Effector memory CD8-positive, alpha-beta T cell (primary cell): ENCODE data around the gene TYW1.
"Not testable (repeated sequence)": the region's sequence is repeated elsewhere in the genome, so short reads cannot be mapped to it uniquely, and the experiment has no call there.

Experiments used
- ATAC-seq: fragments of 150-1000 bp; cut with Tn5 transposase; replicated peaks from 2 replicates; pipeline ENCODE4 v1.10.0; 2021; ENCODE audit warnings: mild to moderate bottlenecking, moderate library complexity
- DNase-seq, 3 experiments: peaks; one replicate each; pipeline ENCODE4 v3.0.0; 2021
- H3K27ac Mint-ChIP-seq, 2 donors: one replicate each; pipeline ENCODE4 v1.8.0; 2022; ENCODE audit warnings: mild to moderate bottlenecking in 2 of 2, mixed read lengths in 2 of 2, moderate library complexity in 2 of 2
- H3K27me3 Mint-ChIP-seq, 2 donors: one replicate each; pipeline ENCODE4 v1.8.0; 2022; ENCODE audit warnings: mixed read lengths in 2 of 2
- H3K36me3 Mint-ChIP-seq: one replicate; pipeline ENCODE4 v1.8.0; 2022; ENCODE audit warnings: mild to moderate bottlenecking, moderate library complexity, mixed read lengths; ENCODE audit not compliant: insufficient read depth
- H3K4me1 Mint-ChIP-seq, 2 donors: one replicate each; pipeline ENCODE4 v1.8.0; 2022; ENCODE audit warnings: low read depth in 2 of 2, mixed read lengths in 2 of 2
- H3K4me3 Mint-ChIP-seq, 2 donors: one replicate each; pipeline ENCODE4 v1.8.0; 2022; ENCODE audit warnings: mild to moderate bottlenecking in 2 of 2, mixed read lengths in 2 of 2, moderate library complexity in 2 of 2
- H3K9me3 Mint-ChIP-seq, 2 donors: one replicate each; pipeline ENCODE4 v1.8.0; 2022; ENCODE audit warnings: mixed read lengths in 2 of 2

Gene TYW1

GRCh38 chr7:67042781-67043558 lies 46.3 kb downstream of the TYW1 start:
- not testable (repeated sequence) for H3K36me3 Mint-ChIP-seq, ATAC-seq, H3K27me3 Mint-ChIP-seq, DNase-seq, H3K9me3 Mint-ChIP-seq, H3K4me3 Mint-ChIP-seq
- Mint-ChIP-seq H3K27ac (peak overlapping the region; percentile 1 to 4), H3K4me1 (peaks cover 6 to 15% of the 10 kb centered on the region in 2 donors)

DNA sequence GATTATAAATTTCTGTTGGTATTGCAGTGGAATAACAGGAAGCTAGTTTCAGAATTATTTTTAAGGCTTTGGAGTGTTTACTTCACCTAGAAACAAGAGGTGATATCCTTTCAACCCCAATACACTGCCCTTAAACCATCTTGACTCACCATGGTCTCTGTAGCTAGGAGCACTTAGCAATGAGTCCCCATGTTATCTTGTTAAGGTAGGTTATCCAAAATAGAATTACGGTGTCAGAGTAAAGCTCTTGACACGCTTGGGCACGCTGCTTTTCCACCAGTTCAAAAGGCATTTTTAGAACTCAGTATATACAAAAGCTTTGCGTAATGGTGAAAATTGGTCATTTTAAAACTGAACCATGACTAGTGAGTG lies 46.9 kb downstream of the TYW1 start:
- H3K9me3 Mint-ChIP-seq, ATAC-seq, DNase-seq, H3K27ac Mint-ChIP-seq, H3K27me3 Mint-ChIP-seq, H3K4me3 Mint-ChIP-seq, H3K36me3 Mint-ChIP-seq: not testable (repeated sequence)
- peaks cover 6 to 15% of the 10 kb centered on the region in 2 donors for H3K4me1 Mint-ChIP-seq

DNA sequence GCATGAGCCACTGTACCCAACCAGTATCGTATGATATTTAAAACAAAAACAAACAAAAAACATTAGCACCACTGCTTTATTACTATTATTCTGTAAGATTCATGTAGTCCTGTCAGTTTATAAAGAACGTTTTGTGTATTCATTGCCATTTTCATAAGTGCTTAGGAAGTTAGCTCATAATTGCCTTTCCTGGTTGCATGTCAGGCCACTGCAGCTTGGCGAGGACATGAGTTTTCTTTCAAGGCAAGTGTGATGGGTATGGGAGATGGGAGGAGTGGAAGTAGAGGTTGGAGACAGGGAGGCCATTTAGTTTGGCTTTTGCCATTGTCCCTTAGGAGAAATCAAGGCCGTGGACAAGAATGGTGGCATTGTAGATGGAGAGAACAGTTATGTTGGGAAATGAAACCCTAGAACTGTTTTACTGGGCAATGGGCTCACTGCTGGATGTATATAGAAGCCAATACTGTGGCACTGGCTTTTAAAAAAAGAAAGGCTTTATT lies 48.9 kb downstream of the TYW1 start:
- peaks cover 11% of the 10 kb centered on the region for H3K36me3 Mint-ChIP-seq
- H3K9me3 Mint-ChIP-seq: no peaks in the 10 kb centered on the region
- no peaks in the 10 kb centered on the region for H3K27me3 Mint-ChIP-seq
- ATAC-seq (no peak), DNase-seq (no peak)
- no peak overlapping the region for H3K4me3 Mint-ChIP-seq
- H3K4me1 Mint-ChIP-seq: peaks cover 14 to 25% of the 10 kb centered on the region in 2 donors
- peak overlapping the region in 1 of 2 donors; percentile 44 for H3K27ac Mint-ChIP-seq

DNA sequence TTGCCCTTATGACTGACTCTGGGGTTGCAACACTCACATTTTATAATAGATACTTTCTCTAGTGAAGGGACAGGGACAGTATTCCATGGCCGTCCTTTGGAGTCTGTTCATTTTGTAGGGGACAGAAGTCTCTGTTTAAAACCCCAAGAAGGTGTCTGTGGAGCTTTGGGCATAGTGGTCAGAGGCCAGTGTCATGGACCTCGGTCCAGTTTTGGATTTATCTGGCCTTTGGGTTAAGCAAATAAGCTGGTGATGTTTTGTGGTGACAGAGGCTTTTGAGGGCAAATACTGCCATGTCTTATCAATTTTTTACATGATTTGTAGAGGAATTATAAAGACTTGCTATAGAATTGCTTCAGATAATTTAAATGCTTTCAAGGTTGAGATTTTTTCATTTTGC lies 50.2 kb downstream of the TYW1 start:
- H3K9me3 Mint-ChIP-seq, H3K27me3 Mint-ChIP-seq, H3K4me3 Mint-ChIP-seq, ATAC-seq, DNase-seq: not testable (repeated sequence)
- H3K27ac Mint-ChIP-seq: peak overlapping the region; percentile 2 to 27
- H3K36me3 Mint-ChIP-seq: peaks cover 23% of the 10 kb centered on the region
- H3K4me1 Mint-ChIP-seq: peaks cover 18 to 33% of the 10 kb centered on the region in 2 donors

DNA sequence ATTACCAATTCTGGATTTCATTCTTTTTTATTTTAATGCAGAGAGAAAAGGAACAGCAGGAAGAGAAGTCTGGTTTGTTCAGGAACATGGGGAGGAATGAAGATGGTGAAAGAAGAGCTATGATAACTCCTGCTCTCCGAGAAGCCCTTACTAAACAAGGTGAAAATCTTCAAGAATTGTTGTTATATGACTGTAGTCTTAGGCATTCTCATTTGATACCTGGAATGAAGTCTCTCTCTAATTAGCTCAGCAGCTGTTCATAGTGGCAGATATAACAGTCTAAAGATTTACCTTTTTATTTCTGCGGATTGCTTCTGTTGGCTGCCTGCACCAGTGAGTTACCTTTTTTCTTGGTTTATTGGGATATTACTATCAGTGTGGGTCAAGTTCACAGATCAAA lies 53.3 kb downstream of the TYW1 start:
- not testable (repeated sequence) for H3K9me3 Mint-ChIP-seq, H3K27me3 Mint-ChIP-seq, H3K4me3 Mint-ChIP-seq, ATAC-seq, DNase-seq
- Mint-ChIP-seq H3K4me1 (peaks cover 20 to 38% of the 10 kb centered on the region in 2 donors), H3K36me3 (peaks cover 43% of the 10 kb centered on the region), H3K27ac (peak overlapping the region in 1 of 2 donors; percentile 52)

- not testable (repeated sequence) for ATAC-seq, H3K27me3 Mint-ChIP-seq, DNase-seq, H3K9me3 Mint-ChIP-seq, H3K4me3 Mint-ChIP-seq, H3K27ac Mint-ChIP-seq
- peaks cover 16 to 34% of the 10 kb centered on the region in 2 donors for H3K4me1 Mint-ChIP-seq
- H3K36me3 Mint-ChIP-seq: peaks cover 52% of the 10 kb centered on the region
These were observed 55.5 kb downstream of the TYW1 start for GRCh38 chr7:67052161-67052560.

GRCh38 chr7:67056683-67057082 lies 60.0 kb downstream of the TYW1 start:
- Mint-ChIP-seq H3K4me3 (no peak overlapping the region), H3K27me3 (no peaks in the 10 kb centered on the region), H3K27ac (no peak overlapping the region), H3K4me1 (peaks cover 5 to 16% of the 10 kb centered on the region in 2 donors), H3K9me3 (no peaks in the 10 kb centered on the region), H3K36me3 (peaks cover 60% of the 10 kb centered on the region)
- no peak for DNase-seq
- ATAC-seq: no peak

- DNase-seq, H3K9me3 Mint-ChIP-seq, H3K27ac Mint-ChIP-seq, H3K27me3 Mint-ChIP-seq, H3K4me1 Mint-ChIP-seq, ATAC-seq, H3K4me3 Mint-ChIP-seq: not testable (repeated sequence)
- peaks cover 48% of the 10 kb centered on the region for H3K36me3 Mint-ChIP-seq
These were observed 64.7 kb downstream of the TYW1 start for GRCh38 chr7:67061321-67061720.

DNA sequence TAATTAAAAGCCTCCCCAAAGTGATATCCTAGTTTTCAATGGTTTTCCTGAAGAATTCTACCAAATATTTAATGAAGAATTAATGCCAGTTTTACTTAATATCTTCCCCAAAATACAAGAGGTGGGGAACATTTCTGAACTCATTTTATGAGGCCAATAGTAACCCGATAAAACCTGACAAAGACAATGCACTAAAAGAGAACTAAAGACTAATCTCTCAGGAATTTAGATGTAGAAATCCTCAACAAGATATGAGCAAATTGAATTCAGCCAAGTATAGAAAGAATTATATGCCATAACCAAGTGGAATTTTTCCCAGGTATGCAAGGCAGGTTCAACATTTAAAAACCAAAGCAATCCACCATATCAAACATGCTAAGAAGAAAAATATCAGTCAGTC lies 66.2 kb downstream of the TYW1 start:
- peaks cover 39% of the 10 kb centered on the region for H3K36me3 Mint-ChIP-seq
- not testable (repeated sequence) for H3K4me3 Mint-ChIP-seq, H3K27ac Mint-ChIP-seq, H3K4me1 Mint-ChIP-seq, DNase-seq, ATAC-seq, H3K9me3 Mint-ChIP-seq, H3K27me3 Mint-ChIP-seq

DNA sequence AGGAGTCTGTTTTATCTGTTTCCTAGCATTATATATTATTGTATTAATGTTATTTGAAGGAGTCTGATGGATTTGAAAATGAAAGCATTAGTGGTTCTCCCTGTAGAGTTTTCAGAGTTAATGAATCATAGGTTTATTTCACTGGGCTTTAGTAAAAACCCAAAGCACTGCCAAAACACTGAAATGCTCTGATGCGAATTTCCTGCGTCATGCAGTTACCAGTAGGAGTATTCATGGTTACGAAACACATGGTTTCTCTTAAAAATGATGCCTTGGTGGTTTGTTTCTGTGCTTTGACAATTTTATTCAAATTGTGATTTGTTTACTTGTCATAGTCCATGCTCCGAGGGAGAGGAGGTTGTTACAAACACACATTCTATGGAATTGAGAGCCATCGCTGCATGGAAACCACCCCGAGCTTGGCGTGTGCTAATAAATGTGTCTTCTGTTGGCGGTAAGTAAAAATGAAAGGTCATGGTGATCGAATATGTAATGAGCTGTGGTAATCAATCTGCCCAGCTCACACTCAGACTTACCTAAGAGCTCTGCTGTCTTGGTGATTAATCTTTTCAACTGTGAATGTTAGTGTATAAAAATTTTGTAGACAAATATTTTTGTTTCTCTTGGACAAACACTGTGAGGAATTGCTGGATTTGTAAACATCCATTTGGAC lies 70.5 kb downstream of the TYW1 start:
- H3K4me3 Mint-ChIP-seq, ATAC-seq, H3K9me3 Mint-ChIP-seq, H3K27me3 Mint-ChIP-seq, H3K4me1 Mint-ChIP-seq, DNase-seq: not testable (repeated sequence)
- Mint-ChIP-seq H3K36me3 (peaks cover 46% of the 10 kb centered on the region), H3K27ac (peak overlapping the region in 1 of 2 donors; percentile 36)

DNA sequence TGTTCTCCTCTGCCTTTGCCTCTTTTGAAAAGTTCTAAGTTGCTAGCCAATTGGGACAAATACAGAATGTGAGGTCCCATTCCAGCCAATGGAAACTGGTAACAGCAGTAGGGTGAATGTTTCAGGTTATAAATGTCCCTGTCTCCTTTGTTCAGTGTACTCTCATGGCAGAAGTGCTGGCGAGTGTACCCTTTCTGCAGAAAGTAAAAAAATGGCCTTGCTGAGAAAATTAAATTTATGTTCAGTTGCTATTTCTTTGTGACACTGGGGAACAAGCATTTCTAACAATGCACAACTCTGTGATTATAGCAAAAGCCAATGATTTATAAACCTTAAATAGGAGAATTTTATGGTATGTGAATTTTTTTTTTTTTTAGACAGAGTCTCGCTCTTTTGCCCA lies 79.5 kb downstream of the TYW1 start:
- not testable (repeated sequence) for H3K27ac Mint-ChIP-seq, H3K4me3 Mint-ChIP-seq, H3K9me3 Mint-ChIP-seq, DNase-seq, ATAC-seq, H3K4me1 Mint-ChIP-seq, H3K27me3 Mint-ChIP-seq
- H3K36me3 Mint-ChIP-seq: peaks cover 36% of the 10 kb centered on the region

GRCh38 chr7:67082880-67083279 lies 86.2 kb downstream of the TYW1 start:
- DNase-seq, H3K27me3 Mint-ChIP-seq, H3K4me3 Mint-ChIP-seq, ATAC-seq, H3K9me3 Mint-ChIP-seq, H3K27ac Mint-ChIP-seq: not testable (repeated sequence)
- peaks cover 10 to 17% of the 10 kb centered on the region in 2 donors for H3K4me1 Mint-ChIP-seq
- H3K36me3 Mint-ChIP-seq: peaks cover 30% of the 10 kb centered on the region

DNA sequence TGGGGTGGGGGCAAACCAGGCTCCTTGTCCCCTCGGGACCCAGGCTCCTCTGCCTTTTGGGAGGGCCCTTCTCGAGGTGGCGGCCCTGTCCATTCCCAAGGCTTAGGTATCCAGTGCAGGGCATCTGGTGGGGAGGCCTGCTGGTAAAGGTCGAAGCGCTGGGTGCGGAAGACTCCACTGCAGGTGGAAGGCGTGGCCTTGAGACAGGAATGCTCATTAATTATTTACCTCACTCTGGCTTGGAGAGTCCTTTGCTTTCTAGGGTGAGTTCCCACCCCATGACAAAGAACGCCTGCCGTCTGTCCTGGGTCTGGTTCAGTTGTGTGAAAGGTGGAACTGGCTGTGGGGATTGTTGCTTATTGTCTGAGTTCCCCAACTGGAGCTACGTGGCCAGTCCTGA lies 92.6 kb downstream of the TYW1 start:
- not testable (repeated sequence) for H3K27me3 Mint-ChIP-seq

GRCh38 chr7:67091053-67091452 lies 94.4 kb downstream of the TYW1 start:
- H3K27me3 Mint-ChIP-seq, H3K9me3 Mint-ChIP-seq, H3K36me3 Mint-ChIP-seq, DNase-seq, ATAC-seq, H3K4me1 Mint-ChIP-seq, H3K27ac Mint-ChIP-seq, H3K4me3 Mint-ChIP-seq: not testable (repeated sequence)

More for the DNA sequence above, 92.6 kb downstream of the TYW1 start:
- H3K4me3 Mint-ChIP-seq, ATAC-seq, H3K9me3 Mint-ChIP-seq, DNase-seq, H3K4me1 Mint-ChIP-seq, H3K27ac Mint-ChIP-seq: not testable (repeated sequence)
- peaks cover 22% of the 10 kb centered on the region for H3K36me3 Mint-ChIP-seq
